ENCODE results near the gene CAB39L. TPM values are rescaled to one million over a fixed set of nuclear protein-coding genes. Genes with fewer than 3 reads are reported as not detected.

The CAB39L gene
- total RNA-seq, 2 experiments from 2014 or later = 9.6 to 28.6 TPM

- Histone ChIP-seq H3K4me1 (ENCODE audit: insufficient read depth, low read length, poor library complexity, severe bottlenecking) (peaks cover 11% of the 10 kb centered on the region), H3K79me2 (ENCODE audit: insufficient read depth, low read depth, low read length) (peaks cover 15% of the 10 kb centered on the region), H3K4me3 (ENCODE audit: low read depth, low read length, poor library complexity, severe bottlenecking) (no peak overlapping the region), H4K20me1 (ENCODE audit: insufficient read depth, low read length) (no peaks in the 10 kb centered on the region), H3K9me3 (ENCODE audit: low read length) (peaks cover 20% of the 10 kb centered on the region), H3K4me2 (ENCODE audit: low read length) (no peak overlapping the region), H3K9me2 (ENCODE audit: insufficient read depth, low read length) (no peaks in the 10 kb centered on the region), H2AFZ (ENCODE audit: low read length) (no peak overlapping the region), H3K27ac (ENCODE audit: low read depth, low read length, poor library complexity, severe bottlenecking) (no peak overlapping the region), H3K36me3 (ENCODE audit: insufficient read depth, low read length) (no peaks in the 10 kb centered on the region; the same call in 1 of the 2 replicates)
- no TSS peak for BruUV-seq (replicated peaks)
- POLR2A ChIA-PET = interaction anchor here (0.6 to 1.7 kb wide), 5 partner anchors 11 to 197 kb away, joined by 3 to 6 read pairs (median 4); no protein-coding TSS in a partner anchor
- CTCF ChIA-PET (ENCODE audit: unreplicated experiment) = no interaction called here
- DNase-seq (ENCODE audit: low spot score) = peak; percentile 41
- intact Hi-C loops (cut with micrococcal nuclease; ENCODE audit: unreplicated experiment) = no loop called here
- TF ChIP-seq CTCF (conservative IDR thresholded peaks at IDR 0.05; ENCODE audit: low read length) (no peak), EZH2phosphoT487 (IDR thresholded peaks at IDR 0.05; ENCODE audit: borderline replicate concordance, low read depth, low read length) (no peak)
Measured at GRCh38 chr13:49404703-49405020, 39.2 kb downstream of the CAB39L start.

- no peaks in the 10 kb centered on the region for H4K20me1 ChIP-seq (ENCODE audit: insufficient read depth, low read length)
- CTCF ChIA-PET (ENCODE audit: unreplicated experiment) = no interaction called here
- H3K36me3 ChIP-seq (ENCODE audit: insufficient read depth, low read length) = no peaks in the 10 kb centered on the region; the same call in 1 of the 2 replicates
- H3K79me2 ChIP-seq (ENCODE audit: insufficient read depth, low read depth, low read length) = peaks cover 20% of the 10 kb centered on the region
- H3K9me3 ChIP-seq (ENCODE audit: low read length) = peaks cover 20% of the 10 kb centered on the region
- POLR2A ChIA-PET = interaction anchor here (0.6 to 1.7 kb wide), 5 partner anchors 12 to 197 kb away, joined by 3 to 6 read pairs (median 4); no protein-coding TSS in a partner anchor
- TF ChIP-seq CTCF (conservative IDR thresholded peaks at IDR 0.05; ENCODE audit: low read length) (no peak), EZH2phosphoT487 (IDR thresholded peaks at IDR 0.05; ENCODE audit: borderline replicate concordance, low read depth, low read length) (no peak)
- H3K9me2 ChIP-seq (ENCODE audit: insufficient read depth, low read length) = no peaks in the 10 kb centered on the region
- peaks cover 11% of the 10 kb centered on the region for H3K4me1 ChIP-seq (ENCODE audit: insufficient read depth, low read length, poor library complexity, severe bottlenecking)
- no peak overlapping the region for H3K27ac ChIP-seq (ENCODE audit: low read depth, low read length, poor library complexity, severe bottlenecking)
- no peak overlapping the region for H3K4me2 ChIP-seq (ENCODE audit: low read length)
- no peak overlapping the region for H3K4me3 ChIP-seq (ENCODE audit: low read depth, low read length, poor library complexity, severe bottlenecking)
- intact Hi-C loops (cut with micrococcal nuclease; ENCODE audit: unreplicated experiment) = no loop called here
- no TSS peak for BruUV-seq (replicated peaks)
- DNase-seq (ENCODE audit: low spot score) = no peak
- no peak overlapping the region for H2AFZ ChIP-seq (ENCODE audit: low read length)
Measured at GRCh38 chr13:49403996-49404702, 39.7 kb downstream of the CAB39L start.
